H54 (cell line): Measurements from ENCODE around the gene IRGC.
"Not testable (repeated sequence)": the region's sequence is repeated elsewhere in the genome, so short reads cannot be mapped to it uniquely, and the experiment has no call there.

ENCODE experiments used
- DNase-seq: peaks from one replicate; pipeline ENCODE4 v3.0.0; 2011; ENCODE audit warnings: low spot score, mixed read lengths; ENCODE audit not compliant: insufficient read length
- FAIRE-seq: peaks from 3 replicates; lab custom pipeline; 2011; peaks lifted over from hg19 to GRCh38; lab: Jason Lieb, UNC
- POLR2A ChIP-seq: IDR thresholded peaks from 2 replicates; pipeline ENCODE4 v1.6.1; 2011; ENCODE audit warnings: low read depth, mild to moderate bottlenecking, low read length

The IRGC gene

GRCh38 chr19:43747557-43748204 is 31.8 kb downstream of the IRGC start:
- no peak for DNase-seq
- TF ChIP-seq POLR2A: no peak
- no peak for FAIRE-seq

DNA sequence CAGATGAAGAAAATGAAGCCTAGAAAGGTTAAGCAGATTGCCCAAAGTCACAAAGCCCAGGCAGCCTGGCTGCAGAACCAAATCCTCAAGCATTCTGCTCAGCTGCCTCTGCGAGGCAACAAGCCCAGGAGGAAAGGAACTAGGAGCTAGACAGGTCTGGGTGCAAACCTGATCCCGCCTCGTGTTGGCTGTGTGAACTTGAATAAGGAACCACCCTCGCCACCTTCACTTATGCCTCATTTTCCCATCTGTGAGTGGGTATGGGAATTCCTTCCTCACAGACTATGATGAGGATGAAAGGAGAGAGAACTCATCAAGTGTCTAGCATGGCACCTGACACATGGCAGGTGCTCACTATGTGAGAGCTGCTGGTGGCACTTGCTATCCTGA is 32.3 kb downstream of the IRGC start:
- no peak for FAIRE-seq
- no peak for TF ChIP-seq POLR2A
- no peak for DNase-seq

GRCh38 chr19:43748685-43749084 is 32.8 kb downstream of the IRGC start:
- no peak for FAIRE-seq
- TF ChIP-seq POLR2A: no peak
- no peak for DNase-seq

DNA sequence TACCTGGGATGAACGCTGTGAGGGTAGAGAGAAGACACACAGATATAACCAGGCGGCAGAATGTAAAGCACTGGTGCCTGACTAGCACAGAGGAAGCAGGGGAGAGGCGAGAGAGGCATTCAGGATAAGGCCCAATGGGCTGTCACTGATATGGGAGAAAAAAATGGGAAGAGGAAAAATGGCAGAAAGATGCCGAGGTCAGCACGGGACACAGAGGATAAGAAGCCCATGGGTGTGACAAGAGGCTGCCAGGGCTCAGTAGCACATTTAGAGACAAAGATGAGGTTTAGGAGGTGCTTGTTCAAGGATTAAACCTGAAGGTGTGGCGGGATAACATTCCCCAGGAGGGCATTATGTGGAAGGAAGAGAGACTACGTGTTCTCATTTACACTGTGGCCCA is 33.3 kb downstream of the IRGC start:
- TF ChIP-seq POLR2A: no peak
- FAIRE-seq (no peak), DNase-seq (no peak)

- FAIRE-seq (no peak), DNase-seq (no peak)
- no peak for TF ChIP-seq POLR2A
Observed at GRCh38 chr19:43749898-43750297, 34.0 kb downstream of the IRGC start.

DNA sequence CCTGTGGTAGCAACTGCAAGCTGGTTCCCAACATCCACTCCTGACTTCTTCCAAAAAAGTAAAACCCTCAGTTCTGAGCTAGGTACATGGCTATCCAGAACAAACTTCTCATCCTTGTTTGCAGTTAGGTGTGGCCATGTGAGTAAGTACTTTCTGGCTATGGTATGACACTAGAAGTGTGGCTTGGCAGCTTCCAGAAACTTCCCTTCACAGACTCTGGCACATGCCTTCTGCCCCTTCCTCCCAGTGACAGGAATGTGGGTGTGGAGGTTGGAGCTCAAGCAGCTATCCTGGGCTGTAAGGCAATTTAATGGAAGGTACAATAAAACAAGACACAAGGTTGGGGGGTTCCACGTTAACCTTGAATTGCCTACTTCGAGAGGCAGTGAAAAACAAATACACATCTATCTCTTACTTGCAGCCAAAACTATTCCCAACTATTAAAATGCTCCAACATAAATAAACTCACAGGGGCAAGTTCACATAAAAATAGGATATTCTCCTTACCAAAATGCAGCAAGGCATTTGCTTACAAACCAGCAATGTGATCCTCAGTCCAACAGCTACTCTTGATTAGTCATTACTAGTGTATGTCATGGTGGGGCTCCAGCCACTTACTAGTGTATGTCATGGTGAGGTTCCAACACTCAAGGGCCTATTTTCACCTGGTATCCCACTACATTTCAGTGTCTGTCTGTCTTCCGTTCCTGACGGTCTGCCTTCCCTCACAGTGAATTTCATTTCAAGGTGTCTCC is 35.8 kb downstream of the IRGC start:
- TF ChIP-seq POLR2A: no peak
- DNase-seq: no peak
- FAIRE-seq: no peak

GRCh38 chr19:43752287-43752875 is 36.5 kb downstream of the IRGC start:
- DNase-seq (no peak), FAIRE-seq (no peak)
- TF ChIP-seq POLR2A: no peak

GRCh38 chr19:43754253-43754502 is 38.3 kb downstream of the IRGC start:
- no peak for TF ChIP-seq POLR2A
- no peak for FAIRE-seq
- DNase-seq: no peak

DNA sequence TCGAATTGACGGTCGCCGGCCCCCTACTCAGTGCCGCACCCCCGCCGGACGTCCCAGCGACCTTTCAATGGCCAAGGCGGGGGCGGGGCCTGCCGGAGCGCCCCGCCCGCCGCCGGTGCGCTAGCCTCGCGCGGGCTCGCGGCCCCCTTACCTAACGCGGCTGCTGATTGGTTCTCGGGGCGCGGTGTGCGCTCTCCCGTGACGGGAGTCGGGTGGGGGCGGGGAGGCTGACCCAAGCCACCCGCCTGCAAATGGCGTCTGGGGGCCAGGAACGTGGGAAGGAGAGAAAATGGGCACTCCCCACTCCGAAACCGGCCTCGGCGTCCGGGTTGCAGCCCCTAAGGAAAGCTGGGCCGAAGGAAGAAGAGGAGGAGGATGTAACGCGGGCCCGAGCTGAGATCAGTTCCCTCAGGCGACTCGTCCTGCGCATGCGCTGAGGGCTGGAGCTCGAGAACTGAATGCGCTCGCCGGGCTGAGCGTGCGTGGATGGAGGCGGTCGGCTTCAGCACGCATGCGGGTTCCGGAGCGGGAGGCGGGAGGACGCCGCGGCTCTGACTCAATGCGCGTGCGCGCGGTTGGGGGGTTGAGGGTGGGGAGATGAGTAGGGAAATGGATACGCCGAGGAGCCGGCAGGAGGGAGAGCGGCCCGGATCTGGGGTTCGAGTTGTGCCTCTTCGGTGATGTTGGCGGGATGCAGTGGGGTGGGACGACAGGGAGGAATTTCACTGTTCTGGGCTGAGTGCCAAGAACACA is 38.8 kb downstream of the IRGC start, which contains the start of gene SMG9:
SMG9 (minus strand) TSS at position 460 of the 753 bp plus-strand sequence. CDS start 4,221 bp downstream, outside the sequence.
- DNase-seq (peak; percentile 93), FAIRE-seq (peak; percentile 6)
- TF ChIP-seq POLR2A: peak; percentile 50

- no peak for TF ChIP-seq POLR2A
- FAIRE-seq: no peak
- no peak for DNase-seq
Observed at GRCh38 chr19:43755256-43755801, 39.5 kb downstream of the IRGC start.

DNA sequence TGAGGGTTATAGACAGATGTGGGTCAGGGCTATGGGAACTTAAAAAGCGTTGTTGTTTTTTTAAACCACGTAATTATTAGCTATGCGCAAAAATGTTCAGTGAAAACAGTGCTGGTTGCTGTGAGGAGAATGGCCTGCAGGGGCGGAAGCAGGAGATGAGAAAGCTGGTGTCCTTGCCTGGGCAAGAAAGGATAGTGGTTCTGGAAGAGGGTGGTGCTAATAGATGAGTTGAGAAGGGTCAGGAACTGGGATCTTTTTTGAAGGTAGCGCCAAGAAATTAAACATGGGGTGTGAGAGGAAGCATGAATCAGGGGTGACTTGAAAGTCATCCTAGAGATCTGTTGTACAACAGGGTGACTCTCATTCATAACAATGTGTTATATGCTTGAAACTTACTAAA is 43.6 kb downstream of the IRGC start:
- DNase-seq (peak; percentile 72), FAIRE-seq (peak; percentile 52)
- no peak for TF ChIP-seq POLR2A

DNA sequence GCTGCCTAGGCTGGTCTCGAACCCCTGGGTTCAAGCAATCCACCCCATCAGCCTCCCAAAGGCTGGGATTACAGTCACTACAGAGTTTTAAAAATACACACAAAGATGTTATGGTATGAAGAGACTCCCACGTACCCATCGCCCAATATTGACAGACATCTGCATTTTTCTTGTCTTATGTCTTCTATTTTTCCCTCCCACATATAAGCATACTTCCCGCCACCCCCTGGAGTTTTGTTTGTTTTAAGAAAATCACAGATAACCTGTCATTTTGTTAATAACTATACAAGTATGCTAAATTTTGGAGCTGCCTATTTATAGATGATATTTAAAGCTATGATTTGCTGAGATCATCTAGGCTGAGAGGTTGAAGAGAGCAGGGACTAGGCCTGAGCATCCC is 45.1 kb downstream of the IRGC start:
- DNase-seq: no peak
- FAIRE-seq: no peak
- TF ChIP-seq POLR2A: no peak

- no peak for TF ChIP-seq POLR2A
- FAIRE-seq (no peak), DNase-seq (no peak)
Observed at GRCh38 chr19:43762814-43763213, 46.9 kb downstream of the IRGC start.

DNA sequence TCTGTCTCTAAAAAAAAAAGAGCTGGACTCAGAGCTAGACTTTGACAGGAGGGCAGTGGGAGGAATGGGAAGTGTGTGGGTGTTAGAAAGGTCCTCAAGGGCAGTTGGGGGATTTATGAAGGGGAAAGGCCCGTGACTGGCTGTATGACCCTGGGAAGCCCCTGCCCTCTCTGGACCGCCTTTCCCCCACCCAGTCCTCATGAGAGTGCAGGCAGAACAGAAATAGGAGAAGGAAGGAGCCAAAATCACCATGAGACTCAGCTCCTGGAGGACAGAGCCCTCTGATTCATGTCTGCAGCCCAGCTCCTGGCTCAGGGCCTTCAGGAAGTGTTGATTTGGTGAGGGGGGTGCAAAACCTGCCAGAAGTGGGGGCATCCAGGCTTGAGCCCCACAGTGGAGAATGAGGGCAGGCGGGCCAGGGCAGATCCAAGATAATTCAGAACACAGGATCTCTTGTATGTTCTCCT is 47.6 kb downstream of the IRGC start:
- DNase-seq (no peak), FAIRE-seq (no peak)
- no peak for TF ChIP-seq POLR2A

DNA sequence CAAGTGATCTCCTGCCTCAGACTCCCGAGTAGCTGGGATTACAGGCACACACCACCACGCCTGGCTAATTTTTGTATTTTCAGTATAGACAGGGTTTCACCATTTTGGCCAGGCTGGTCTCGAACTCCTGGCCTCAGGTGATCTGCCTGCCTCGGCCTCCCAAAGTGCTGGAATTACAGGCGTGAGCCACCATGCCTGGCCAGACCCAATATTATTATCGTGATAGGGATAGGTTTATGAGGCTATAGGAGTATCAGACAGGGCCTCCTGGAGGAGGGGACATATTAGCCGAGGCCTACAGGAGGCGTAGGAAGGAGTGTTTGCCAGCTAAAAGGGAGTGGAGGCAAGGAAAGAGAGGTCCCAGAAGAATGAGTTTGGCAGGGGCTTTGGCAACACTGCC is 48.8 kb downstream of the IRGC start:
- not testable (repeated sequence) for FAIRE-seq, DNase-seq
